Stimulated activated CD4-positive, alpha-beta T cell treated with anti-CD3 and anti-CD28 coated beads, Interleukin-15, amount 100 ng/mL, for 24 hours (primary cell): ENCODE data around the gene MYD88.

ENCODE experiments used
- DNase-seq: peaks from one replicate; pipeline ENCODE4 v3.0.0-alpha.2; 2020

Gene MYD88

GRCh38 chr3:38168151-38169026, 29.9 kb downstream of the MYD88 start:
- DNase-seq: no peak

GRCh38 chr3:38169027-38169317, 30.5 kb downstream of the MYD88 start:
- no peak for DNase-seq

GRCh38 chr3:38170722-38171121, 32.3 kb downstream of the MYD88 start:
- no peak for DNase-seq

- DNase-seq: no peak
Observed at GRCh38 chr3:38171622-38172021, 33.2 kb downstream of the MYD88 start.

GRCh38 chr3:38173834-38174418, 35.5 kb downstream of the MYD88 start:
- DNase-seq: no peak

GRCh38 chr3:38177181-38177580, 38.7 kb downstream of the MYD88 start:
- no peak for DNase-seq

GRCh38 chr3:38186781-38187180, 48.3 kb downstream of the MYD88 start:
- no peak for DNase-seq

- DNase-seq: no peak
Observed at GRCh38 chr3:38190481-38190881, 52.0 kb downstream of the MYD88 start.
